ENCODE measurements around the gene ZNF22. TPM values are rescaled to one million over a fixed set of nuclear protein-coding genes. Genes with fewer than 3 reads are reported as not detected.

ZNF22 gene
- total RNA-seq, 1 experiment from 2014 or later: 60.8 TPM

DNA sequence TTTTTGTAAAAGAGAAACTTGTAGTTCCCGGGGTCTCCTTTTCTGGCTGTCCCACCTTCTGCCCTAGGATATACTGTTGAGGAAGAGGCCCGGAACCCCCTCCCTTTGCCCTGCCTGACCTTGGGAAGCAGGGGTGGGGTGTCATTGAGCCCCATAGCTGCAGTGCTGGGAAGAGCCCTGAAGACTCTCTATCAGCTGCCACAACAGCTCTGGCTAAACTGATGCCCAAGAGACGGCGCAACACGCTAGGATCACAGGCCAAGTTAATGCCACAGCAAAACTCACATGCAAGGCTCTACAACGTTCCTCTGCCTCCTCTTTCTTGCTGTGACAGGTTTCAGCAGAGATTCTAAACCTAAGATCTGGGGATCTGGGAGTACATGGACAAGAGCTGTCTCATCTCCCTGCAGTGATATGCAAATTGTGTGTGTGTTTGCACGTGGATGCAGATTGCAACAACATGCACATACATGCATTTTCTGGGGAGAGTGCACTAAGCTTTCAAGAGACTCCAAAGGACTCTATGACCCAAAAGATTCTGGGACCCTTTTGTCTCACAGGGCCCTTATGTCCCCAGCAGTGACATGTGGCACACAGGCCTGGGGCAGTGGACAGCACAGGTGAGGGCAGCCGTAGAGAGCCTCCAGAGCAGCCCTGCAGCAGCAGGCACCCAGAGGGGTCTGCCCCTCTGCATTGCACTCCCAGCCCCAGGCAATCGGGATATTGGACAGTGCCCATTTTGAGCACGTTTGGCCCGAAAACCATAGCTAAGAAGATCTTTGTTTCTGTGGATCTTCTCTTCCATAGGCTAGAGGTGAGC, 38.6 kb upstream of the ZNF22 start:
- BruUV-seq (replicated peaks): no TSS peak
- Histone ChIP-seq H3K9me3 (no peaks in the 10 kb centered on the region), H3K27me3 (replicated peaks; ENCODE audit: control insufficient read depth, insufficient read depth, low read length) (no peaks in the 10 kb centered on the region), H3K4me3 (ENCODE audit: low read depth, low read length) (no peak overlapping the region), H3K4me1 (peaks cover 67% of the 10 kb centered on the region), H3K36me3 (ENCODE audit: control insufficient read depth, insufficient read depth, low read length) (0 out of 2 replicates have a peak, but pooled peaks cover 2% of the 10 kb centered on the region)
- ChIA-PET CTCF (interaction anchor here (1.4 to 2.1 kb wide), 3 partner anchors 9 to 29 kb away, joined by 5 to 15 read pairs (median 9); no protein-coding TSS in a partner anchor), POLR2A (interaction anchor here (1.1 kb wide), 1 partner anchor 38 kb away, joined by 3 read pairs; no protein-coding TSS in a partner anchor)
- DNase-seq: no peak
- peaks cover 16% of the 10 kb centered on the region for H3K36me3 Mint-ChIP-seq (ENCODE audit: insufficient read depth, unreplicated experiment)
- peaks cover 11% of the 10 kb centered on the region for H3K9me3 Mint-ChIP-seq (ENCODE audit: unreplicated experiment)
- TF ChIP-seq, protein P1, sequence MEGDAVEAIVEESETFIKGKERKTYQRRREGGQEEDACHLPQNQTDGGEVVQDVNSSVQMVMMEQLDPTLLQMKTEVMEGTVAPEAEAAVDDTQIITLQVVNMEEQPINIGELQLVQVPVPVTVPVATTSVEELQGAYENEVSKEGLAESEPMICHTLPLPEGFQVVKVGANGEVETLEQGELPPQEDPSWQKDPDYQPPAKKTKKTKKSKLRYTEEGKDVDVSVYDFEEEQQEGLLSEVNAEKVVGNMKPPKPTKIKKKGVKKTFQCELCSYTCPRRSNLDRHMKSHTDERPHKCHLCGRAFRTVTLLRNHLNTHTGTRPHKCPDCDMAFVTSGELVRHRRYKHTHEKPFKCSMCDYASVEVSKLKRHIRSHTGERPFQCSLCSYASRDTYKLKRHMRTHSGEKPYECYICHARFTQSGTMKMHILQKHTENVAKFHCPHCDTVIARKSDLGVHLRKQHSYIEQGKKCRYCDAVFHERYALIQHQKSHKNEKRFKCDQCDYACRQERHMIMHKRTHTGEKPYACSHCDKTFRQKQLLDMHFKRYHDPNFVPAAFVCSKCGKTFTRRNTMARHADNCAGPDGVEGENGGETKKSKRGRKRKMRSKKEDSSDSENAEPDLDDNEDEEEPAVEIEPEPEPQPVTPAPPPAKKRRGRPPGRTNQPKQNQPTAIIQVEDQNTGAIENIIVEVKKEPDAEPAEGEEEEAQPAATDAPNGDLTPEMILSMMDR (IDR thresholded peaks at IDR 0.05; ENCODE audit: insufficient read depth in 1 of 2, low read depth in 1 of 2, low read length in 1 of 2, severe bottlenecking in 1 of 2, unreplicated experiment in 1 of 2): no peak
- H3K27ac Mint-ChIP-seq (ENCODE audit: unreplicated experiment): peak overlapping the region; percentile 54
- H3K4me3 Mint-ChIP-seq (ENCODE audit: unreplicated experiment): no peak overlapping the region
- H3K4me1 Mint-ChIP-seq (ENCODE audit: low read depth, unreplicated experiment): peaks cover 55% of the 10 kb centered on the region
- H3K27me3 Mint-ChIP-seq (ENCODE audit: insufficient read depth, unreplicated experiment): no peaks in the 10 kb centered on the region
- intact Hi-C loops (cut with micrococcal nuclease; ENCODE audit: unreplicated experiment): no loop called here

DNA sequence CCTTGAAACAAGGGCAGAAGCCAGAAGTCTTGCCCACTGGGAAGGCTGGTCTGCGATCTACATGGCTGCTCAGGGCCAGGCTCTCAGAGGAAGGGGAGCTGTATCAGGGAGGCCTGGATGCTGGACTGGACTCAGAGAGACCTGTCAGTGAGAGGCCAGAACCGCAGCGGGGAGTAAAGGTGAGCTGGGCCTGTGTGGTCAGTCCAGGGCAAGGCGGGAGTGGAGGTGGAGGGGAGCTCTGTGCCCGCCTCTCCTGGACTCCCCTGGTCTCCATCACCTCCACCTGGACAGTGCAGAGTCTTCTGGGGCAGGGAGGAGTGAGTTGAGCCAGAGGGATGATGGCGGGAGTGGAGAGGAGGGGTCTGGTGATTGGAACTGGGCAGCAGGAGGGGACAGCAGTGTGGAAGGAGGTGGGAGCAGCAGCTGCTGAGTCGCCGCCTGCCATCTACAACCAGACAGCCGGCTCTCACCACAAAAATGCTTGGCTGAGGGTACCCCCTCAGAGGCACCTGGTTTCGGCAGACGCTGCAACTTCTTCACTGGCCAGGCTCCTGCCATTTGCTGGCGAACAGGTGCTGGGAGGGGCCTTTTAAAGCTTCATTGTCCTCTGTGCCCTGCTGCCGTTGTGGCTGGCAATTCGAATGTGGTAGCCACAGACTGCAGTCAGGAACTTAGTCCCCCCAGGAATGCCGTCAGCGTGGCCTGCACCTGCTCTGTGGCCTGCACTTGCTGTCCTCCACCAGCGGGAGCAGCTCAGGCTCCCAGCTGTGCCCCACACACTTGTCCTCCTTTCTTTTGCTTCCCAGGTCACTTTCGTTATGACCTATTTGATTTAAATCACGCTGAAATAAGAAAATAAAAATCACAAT, 37.6 kb upstream of the ZNF22 start:
- POLR2A ChIA-PET: interaction anchor here (0.6 to 1.2 kb wide), 4 partner anchors 16 to 99 kb away, joined by 3 to 7 read pairs (median 4); partner anchors contain the start of gene DEPP1

More for the DNA sequence above, 37.6 kb upstream of the ZNF22 start:
- H3K9me3 ChIP-seq: no peaks in the 10 kb centered on the region
- TF ChIP-seq, protein P1 (IDR thresholded peaks at IDR 0.05; ENCODE audit: insufficient read depth in 1 of 2, low read depth in 1 of 2, low read length in 1 of 2, severe bottlenecking in 1 of 2, unreplicated experiment in 1 of 2): peak; percentile 32 to 70
- Mint-ChIP-seq H3K4me3 (ENCODE audit: unreplicated experiment) (no peak overlapping the region), H3K36me3 (ENCODE audit: insufficient read depth, unreplicated experiment) (peaks cover 16% of the 10 kb centered on the region), H3K27me3 (ENCODE audit: insufficient read depth, unreplicated experiment) (no peaks in the 10 kb centered on the region), H3K4me1 (ENCODE audit: low read depth, unreplicated experiment) (peaks cover 55% of the 10 kb centered on the region), H3K27ac (ENCODE audit: unreplicated experiment) (peak overlapping the region; percentile 54), H3K9me3 (ENCODE audit: unreplicated experiment) (peaks cover 11% of the 10 kb centered on the region)
- H3K36me3 ChIP-seq (ENCODE audit: control insufficient read depth, insufficient read depth, low read length): 0 out of 2 replicates have a peak, but pooled peaks cover 2% of the 10 kb centered on the region
- no peak for DNase-seq
- no peak overlapping the region for H3K4me3 ChIP-seq (ENCODE audit: low read depth, low read length)
- CTCF ChIA-PET: interaction anchor here (0.9 to 2.1 kb wide), 9 partner anchors 10 to 34 kb away, joined by 3 to 15 read pairs (median 4); no protein-coding TSS in a partner anchor
- H3K27me3 ChIP-seq (replicated peaks; ENCODE audit: control insufficient read depth, insufficient read depth, low read length): no peaks in the 10 kb centered on the region
- H3K4me1 ChIP-seq: peaks cover 67% of the 10 kb centered on the region
- intact Hi-C loops (cut with micrococcal nuclease; ENCODE audit: unreplicated experiment): no loop called here
- BruUV-seq (replicated peaks): no TSS peak
